ENCODE measurements around the gene ZFX.
"Not testable (repeated sequence)": the region's sequence is repeated elsewhere in the genome, so short reads cannot be mapped to it uniquely, and the experiment has no call there.

Gene ZFX

GRCh38 chrX:24153178-24153795, 3.8 kb downstream of the ZFX start:
- DNase-seq, result peak; percentile 6

- DNase-seq, result no peak
Measured at GRCh38 chrX:24153796-24154189, 4.3 kb downstream of the ZFX start.

- DNase-seq, result peak; percentile 35
Measured at GRCh38 chrX:24154490-24155034, 5.0 kb downstream of the ZFX start.

GRCh38 chrX:24155747-24156146, 6.2 kb downstream of the ZFX start:
- DNase-seq, result not testable (repeated sequence)

GRCh38 chrX:24156177-24156576, 6.6 kb downstream of the ZFX start:
- no peak for DNase-seq

- no peak for DNase-seq
Measured at GRCh38 chrX:24158881-24159280, 9.4 kb downstream of the ZFX start.

- DNase-seq, result no peak
Measured at GRCh38 chrX:24166078-24166477, 16.5 kb downstream of the ZFX start.

GRCh38 chrX:24167719-24168472, 18.4 kb downstream of the ZFX start:
- peak; percentile 35 for DNase-seq

GRCh38 chrX:24168807-24169206, 19.3 kb downstream of the ZFX start:
- DNase-seq, result no peak

- DNase-seq, result peak; percentile 51
Measured at GRCh38 chrX:24169211-24169610, 19.7 kb downstream of the ZFX start.

GRCh38 chrX:24173115-24173847, 23.8 kb downstream of the ZFX start:
- DNase-seq, result no peak

- no peak for DNase-seq
Measured at GRCh38 chrX:24175276-24175675, 25.7 kb downstream of the ZFX start.

GRCh38 chrX:24178441-24178840, 28.9 kb downstream of the ZFX start:
- DNase-seq, result no peak

- DNase-seq, result no peak
Measured at GRCh38 chrX:24184018-24184417, 34.5 kb downstream of the ZFX start.

- DNase-seq, result no peak
Measured at GRCh38 chrX:24186483-24186882, 37.0 kb downstream of the ZFX start.

GRCh38 chrX:24186986-24187385, 37.5 kb downstream of the ZFX start:
- DNase-seq, result no peak

- no peak for DNase-seq
Measured at GRCh38 chrX:24189490-24189889, 40.0 kb downstream of the ZFX start.

- DNase-seq, result peak; percentile 6
Measured at GRCh38 chrX:24190500-24191156, 41.1 kb downstream of the ZFX start.

GRCh38 chrX:24196509-24196908, 47.0 kb downstream of the ZFX start:
- DNase-seq, result no peak

- DNase-seq, result no peak
Measured at GRCh38 chrX:24198101-24198500, 48.6 kb downstream of the ZFX start.

- no peak for DNase-seq
Measured at GRCh38 chrX:24200133-24200532, 50.6 kb downstream of the ZFX start.

GRCh38 chrX:24201216-24201615, 51.7 kb downstream of the ZFX start:
- no peak for DNase-seq

GRCh38 chrX:24202465-24203031, 53.0 kb downstream of the ZFX start:
- no peak for DNase-seq
